ENCODE results near the gene NCAM2.

NCAM2 gene

DNA sequence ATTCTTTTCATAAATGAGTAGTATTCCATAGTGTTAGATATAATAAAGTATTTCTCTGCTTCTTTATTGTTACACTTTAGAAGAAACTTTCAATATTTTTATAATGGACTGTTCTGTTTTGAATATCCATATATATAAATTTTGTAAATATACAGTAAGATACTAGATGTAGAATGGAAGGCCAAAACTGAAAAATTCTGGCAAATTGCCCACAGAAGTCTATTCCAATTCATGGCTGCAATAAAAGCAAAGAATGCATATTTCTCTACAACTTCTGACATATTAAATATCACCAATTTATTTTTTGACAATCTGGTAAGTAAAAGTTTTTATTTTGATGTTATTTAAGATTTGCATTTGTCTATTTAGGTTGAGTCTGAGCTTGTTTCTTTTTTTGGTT, 532.5 kb downstream of the NCAM2 start:
- no peaks in the 10 kb centered on the region for H3K9me3 Mint-ChIP-seq
- no peaks in the 10 kb centered on the region for H3K4me1 Mint-ChIP-seq
- ATAC-seq: no peak
- no peaks in the 10 kb centered on the region for H3K27me3 Mint-ChIP-seq
- no peak overlapping the region for H3K27ac Mint-ChIP-seq
- no peak overlapping the region for H3K4me3 Mint-ChIP-seq
- DNase-seq: no peak

DNA sequence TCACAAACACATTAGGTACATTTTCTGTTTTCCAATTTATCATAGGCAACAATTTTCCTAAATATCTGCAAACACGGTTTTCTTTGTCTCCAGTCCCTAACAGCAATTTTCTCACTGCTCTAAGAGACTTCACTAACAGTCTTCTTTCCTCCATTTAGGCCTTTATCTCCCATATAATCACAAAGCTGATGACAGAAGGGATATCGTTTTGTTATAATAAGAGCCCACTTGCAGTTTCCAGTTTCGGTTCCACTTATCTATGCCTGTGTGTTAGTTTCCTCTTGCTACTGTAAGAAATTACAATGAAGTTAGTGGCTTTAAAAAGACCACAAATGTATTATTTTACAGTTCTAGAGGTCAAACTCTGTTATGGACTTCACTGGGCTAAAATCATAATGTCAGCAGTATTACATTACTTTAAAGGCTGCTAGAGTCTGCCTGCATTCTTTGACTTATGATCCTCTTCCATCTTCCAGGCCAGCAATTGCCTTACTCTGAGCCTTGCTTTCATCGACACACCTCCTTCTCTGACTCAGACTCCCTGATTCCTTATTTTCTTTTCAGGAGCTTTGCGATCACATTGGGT, 549.3 kb downstream of the NCAM2 start:
- ATAC-seq (no peak), DNase-seq (no peak)
- Mint-ChIP-seq H3K4me3 (no peak overlapping the region), H3K9me3 (peaks cover 0 to 14% of the 10 kb centered on the region in 2 donors), H3K27me3 (no peaks in the 10 kb centered on the region), H3K27ac (no peak overlapping the region), H3K4me1 (no peaks in the 10 kb centered on the region)

DNA sequence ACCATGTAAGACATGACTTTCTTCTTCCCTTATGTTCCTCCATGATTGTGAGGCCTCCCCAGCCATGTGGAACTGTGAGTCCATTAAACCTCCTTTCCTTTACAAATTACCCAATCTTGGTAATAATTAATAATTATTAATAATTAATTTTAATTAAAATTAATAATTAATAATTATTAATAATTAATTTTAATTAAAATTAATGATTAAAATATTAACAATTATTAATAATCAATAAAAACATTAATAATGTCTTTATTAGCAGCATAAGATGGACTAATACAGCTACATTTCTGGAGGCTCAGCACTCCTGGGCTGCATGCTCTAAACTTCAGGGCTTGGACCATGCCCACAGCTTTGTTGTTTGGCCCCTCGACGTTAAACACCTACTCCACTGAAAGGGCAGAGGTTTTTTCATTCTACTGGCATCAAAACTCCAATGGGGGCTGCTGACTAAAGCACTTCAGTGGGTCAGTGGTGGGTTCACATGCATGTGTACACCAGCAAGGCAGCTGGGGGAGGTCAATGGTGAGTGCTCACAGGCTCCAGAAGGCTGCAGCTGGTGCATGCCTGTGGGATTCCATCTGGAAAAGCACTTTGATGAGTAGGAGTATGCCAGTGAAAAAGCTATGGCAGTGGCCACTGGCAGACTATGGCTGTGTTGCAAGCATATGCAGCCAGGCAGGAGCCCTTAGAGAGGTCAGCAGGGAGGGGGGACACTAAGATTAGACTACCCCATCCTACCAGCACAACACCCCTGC, 561.3 kb downstream of the NCAM2 start:
- peaks cover 24 to 25% of the 10 kb centered on the region in 2 donors for H3K9me3 Mint-ChIP-seq
- no peak overlapping the region for H3K4me3 Mint-ChIP-seq
- no peak for ATAC-seq
- H3K27ac Mint-ChIP-seq: no peak overlapping the region
- DNase-seq: no peak
- H3K4me1 Mint-ChIP-seq: no peaks in the 10 kb centered on the region
- H3K27me3 Mint-ChIP-seq: no peaks in the 10 kb centered on the region

Data from stimulated activated naive CD8-positive, alpha-beta T cell treated with anti-CD3 and anti-CD28 coated beads, Interleukin-15, amount 100 ng/mL, for 72 hours (primary cell).